GM18907 (cell line): Measurements from ENCODE around the gene HTRA2.
"Not testable (repeated sequence)": the region's sequence is repeated elsewhere in the genome, so short reads cannot be mapped to it uniquely, and the experiment has no call there.

ENCODE experiments used
- ATAC-seq: cut with Tn5 transposase; IDR thresholded peaks from one replicate; pipeline ENCODE4 v1.9.1; 2021; ENCODE audit warnings: mild to moderate bottlenecking, moderate library complexity; ENCODE audit not compliant: unreplicated experiment

HTRA2 gene

GRCh38 chr2:74529357-74530238 lies at the start of gene HTRA2, which contains the start of gene AUP1:
HTRA2 (plus strand) TSS chr2:74529933; CDS start chr2:74530007, 74 bp downstream.
AUP1 (minus strand) TSS chr2:74529706; CDS start chr2:74529629, 77 bp downstream.
- ATAC-seq: peak; percentile 79

- no peak for ATAC-seq
These were observed 48.3 kb upstream of the HTRA2 start for GRCh38 chr2:74481431-74481830.

DNA sequence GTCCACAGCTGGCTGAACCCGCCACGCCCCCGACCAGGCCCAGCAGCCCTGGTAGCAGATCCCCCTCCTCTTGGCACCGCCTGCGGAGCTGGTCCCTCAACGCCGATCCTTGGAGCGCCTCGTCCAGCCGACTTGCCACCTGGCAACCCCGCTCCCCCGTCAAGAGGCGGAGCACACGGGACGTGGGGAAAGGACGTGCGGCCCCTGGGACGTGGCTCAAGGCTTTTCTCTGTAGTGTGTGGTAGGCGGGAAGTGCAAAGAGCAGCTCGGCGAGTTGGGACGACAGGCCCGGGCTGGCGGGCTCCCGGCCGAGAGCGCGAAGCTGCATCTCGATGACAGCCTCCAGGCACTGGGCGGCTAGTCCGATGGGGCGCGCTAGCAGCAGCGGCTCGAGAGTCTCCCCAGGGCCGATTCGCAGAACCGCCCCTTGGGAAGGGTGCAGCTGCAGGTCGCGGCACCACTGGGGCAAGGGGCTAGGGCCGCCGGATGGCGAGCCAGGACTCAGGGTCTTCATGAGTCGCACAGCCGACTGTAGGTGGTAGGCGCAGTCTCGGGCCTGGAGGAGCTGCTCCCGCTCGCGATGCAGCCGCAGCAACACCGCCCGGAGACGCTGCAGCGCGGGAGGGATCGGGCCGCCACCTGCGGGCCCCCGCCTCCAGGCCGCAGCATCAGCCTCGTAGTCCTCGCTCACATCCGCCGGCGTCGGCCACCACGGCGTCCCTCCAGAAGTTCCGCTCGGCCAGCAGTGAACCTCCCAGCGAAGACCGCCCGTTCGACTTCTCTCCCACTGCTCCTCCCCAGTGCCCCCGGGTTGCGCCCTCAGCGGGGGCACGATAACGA lies 47.6 kb upstream of the HTRA2 start:
- peak; percentile 53 for ATAC-seq

DNA sequence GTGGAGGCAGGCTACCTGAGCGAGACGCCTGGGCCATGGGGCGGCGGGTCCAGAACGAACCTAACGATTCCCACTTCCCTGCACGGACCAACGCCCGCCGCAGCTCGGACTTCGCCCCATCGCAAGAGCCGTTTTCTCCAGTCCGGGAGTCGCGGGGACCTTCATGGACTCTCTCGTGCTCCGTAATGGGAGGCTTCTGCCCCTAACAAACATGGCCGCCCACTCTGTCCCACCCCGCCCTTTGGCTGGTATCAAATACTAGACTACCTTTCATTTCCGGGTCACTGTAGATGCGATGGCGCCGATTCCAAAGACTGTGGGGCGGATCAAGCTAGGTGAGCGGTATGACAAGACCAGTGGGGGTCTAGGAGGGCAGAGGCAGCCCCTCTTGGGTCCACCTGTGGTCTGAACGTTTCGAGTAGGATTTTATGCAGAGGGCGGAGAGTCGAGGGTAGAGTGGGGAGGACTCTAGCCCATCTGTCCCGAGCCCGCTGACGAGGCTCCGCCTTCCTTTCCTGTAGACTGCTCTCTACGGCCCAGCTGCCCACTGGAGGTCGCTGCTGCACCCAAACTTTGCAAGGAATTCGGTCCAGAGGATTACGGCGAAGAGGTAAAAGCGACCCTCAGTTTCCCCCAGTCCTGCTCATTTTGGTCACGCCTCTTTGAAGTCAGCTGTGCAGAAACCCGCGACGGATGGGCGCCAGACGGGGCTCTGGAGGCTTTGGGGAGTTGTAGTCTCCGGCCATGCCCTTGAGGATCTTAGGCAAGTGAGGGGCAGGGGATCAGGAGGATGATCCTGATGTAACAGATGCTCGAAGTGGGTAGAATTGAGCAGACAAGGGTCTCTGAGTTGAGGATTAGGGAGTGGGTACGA lies 46.7 kb upstream of the HTRA2 start, which contains the start of the genes CCDC142 and TTC31:
CCDC142 (minus strand) TSS at position 198 of the 874 bp plus-strand sequence; CDS start at position 37, 161 bp downstream.
TTC31 (plus strand) TSS at position 281 of the 874 bp plus-strand sequence; CDS start at position 296, 15 bp downstream.
- ATAC-seq: peak; percentile 92

DNA sequence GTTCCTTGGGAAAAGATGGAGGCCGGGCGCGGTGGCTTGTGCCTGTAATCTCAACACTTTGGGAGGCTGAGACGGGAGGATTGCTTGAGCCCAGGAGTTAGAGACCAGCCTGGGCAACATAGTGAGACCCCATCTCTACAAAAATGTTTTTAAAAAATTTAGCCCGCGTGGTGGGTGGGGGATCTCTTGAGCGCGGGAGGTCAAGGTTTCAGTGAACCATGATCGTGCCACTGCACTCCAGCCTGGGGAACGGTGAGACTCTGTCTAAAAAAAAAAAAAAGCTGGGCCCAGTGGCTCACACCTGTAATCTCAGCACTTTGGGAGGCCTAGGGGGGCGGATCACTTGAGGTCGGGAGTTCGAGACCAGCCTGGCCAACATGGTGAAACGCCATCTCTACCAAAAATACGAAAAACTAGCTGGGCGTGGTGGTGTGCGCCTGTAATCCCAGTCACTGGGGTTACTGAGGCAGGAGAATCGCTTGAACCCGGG lies 46.0 kb upstream of the HTRA2 start:
- not testable (repeated sequence) for ATAC-seq

- no peak for ATAC-seq
These were observed 43.6 kb upstream of the HTRA2 start for GRCh38 chr2:74486141-74486540.

DNA sequence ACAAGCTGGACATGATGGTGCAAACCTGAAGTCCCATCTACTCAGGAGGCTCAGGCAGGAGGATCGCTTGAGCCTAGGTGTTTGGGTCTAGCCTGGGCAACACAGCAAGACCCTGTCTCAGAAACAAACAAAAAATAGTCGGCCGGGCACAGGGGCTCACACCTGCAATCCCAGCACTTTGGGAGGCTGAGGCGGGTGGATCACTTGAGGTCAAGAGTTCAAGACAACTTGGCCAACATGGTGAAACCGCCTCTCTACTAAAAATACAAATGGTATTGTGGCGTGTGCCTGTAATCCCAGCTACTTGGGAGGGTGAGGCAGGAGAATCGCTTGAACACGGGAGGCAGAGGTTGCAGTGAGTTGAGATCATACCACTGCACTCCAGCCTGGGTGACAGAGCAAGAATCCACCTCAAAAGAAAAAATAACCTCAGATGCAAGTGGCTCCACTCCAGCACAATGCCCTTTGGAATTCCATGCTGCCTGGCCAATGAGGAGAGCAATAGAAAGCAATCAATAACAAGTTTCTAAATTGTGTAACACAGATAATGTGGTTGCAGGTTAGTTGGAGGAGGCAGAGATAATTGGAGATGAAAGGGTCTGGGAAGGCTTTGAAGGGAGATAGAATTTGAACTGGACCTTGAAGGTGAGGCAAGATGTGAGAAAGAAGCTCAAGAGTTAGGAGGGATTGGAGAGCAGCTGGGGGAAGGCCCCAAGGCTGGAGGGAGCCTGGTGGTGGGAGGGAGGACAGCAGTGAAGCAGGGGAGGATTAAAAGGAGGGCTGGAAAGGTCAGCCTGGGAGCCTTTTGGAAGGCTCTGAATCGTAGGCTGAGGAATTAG lies 40.9 kb upstream of the HTRA2 start:
- no peak for ATAC-seq

GRCh38 chr2:74489906-74490305 lies 39.8 kb upstream of the HTRA2 start:
- ATAC-seq: no peak

DNA sequence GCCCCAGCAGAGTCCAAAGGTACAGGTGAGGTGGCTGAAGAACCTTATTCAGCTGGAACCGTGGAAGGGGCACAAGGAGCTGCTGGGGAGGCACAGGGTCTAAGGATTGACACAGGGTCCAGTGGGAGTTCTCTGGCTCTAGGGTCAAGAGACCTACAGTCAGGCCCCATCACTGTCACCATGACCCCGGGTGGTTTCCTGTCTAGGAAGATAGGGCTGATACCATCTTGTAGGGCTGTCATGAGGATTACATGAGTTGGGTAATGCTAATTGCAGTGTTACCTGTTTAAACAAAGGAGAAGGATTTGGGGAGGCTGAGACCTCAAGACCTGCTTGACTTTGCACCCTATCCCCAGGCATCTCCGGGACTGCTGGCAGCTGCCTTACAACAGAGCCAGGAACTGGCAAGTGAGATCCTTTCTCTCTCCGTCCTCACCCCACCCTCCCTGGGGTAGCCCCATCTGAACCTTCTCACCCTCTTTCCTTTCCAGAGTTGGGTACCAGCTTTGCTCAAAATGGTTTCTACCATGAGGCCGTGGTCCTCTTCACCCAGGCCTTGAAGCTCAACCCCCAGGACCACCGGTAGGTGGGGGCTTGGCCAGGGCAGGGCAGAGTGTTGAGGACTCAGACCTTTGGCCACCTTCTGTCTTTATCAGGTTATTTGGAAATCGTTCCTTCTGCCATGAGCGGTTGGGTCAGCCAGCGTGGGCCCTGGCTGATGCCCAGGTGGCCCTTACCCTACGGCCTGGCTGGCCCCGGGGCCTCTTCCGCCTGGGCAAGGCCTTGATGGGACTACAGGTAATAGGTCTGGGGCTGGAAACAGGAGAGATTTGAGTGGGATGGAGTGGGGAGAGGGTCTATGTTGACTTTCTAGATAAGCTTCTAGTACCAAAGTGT lies 37.8 kb upstream of the HTRA2 start:
- no peak for ATAC-seq

- ATAC-seq: no peak
These were observed 36.2 kb upstream of the HTRA2 start for GRCh38 chr2:74493546-74493945.

DNA sequence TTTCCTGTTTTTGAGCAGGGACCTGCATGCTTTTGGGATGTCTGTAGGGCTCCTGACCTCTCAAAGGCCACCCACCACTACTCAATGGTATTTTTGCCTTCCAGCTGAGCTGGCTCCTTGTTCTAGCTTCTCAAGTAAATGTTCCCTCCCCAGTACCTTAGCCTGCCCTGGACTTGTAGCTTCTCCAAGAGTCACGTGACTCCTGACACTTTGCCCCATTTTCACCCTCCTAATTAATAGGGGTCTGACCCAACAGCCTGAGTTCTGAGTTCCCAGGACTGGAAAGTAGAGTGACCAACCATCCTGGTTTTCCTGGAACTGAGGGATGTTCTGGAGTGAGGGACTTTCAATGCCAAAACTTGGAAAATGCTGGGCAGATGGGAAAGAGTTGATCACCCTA lies 34.3 kb upstream of the HTRA2 start:
- ATAC-seq: no peak

DNA sequence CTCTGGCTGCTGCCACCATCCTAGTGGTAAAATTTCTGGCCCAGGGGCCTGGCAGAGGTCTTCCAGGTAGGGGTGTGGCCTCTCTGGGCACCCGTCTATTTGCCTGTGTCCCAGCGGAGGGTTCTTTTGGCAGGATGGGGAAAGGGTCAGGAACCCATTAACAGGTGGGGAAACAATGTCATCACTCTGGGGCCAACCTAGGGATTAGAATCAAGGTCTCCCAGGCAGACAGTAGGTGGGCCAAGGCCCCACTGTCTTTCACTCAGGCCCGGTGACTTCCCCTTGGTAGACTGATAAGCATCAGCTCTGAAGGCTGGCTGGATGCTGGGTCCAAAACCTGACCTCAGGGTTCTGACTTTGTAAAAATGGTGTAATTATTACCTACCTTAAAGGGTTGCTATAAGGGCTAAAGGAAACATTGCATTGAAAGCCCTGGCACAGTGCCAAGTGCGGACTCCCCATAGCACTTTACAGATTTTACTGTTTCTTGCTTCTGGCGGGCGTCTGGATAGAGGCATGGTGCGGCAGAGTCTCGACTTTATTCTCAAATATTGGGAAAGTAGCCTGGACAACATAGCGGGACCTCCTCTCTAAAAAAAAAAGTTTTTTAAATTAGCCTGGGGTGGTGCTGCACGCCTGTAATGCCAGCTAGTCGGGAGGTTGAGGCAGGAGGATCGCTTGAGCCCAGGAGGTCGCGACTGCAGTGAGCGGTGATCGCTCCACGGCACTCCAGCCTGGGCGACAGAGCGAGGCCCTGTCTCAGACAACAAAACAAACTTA lies 32.5 kb upstream of the HTRA2 start:
- ATAC-seq: no peak

GRCh38 chr2:74497777-74498499 lies 31.8 kb upstream of the HTRA2 start:
- no peak for ATAC-seq

- ATAC-seq: no peak
These were observed 31.1 kb upstream of the HTRA2 start for GRCh38 chr2:74498500-74499266.

- ATAC-seq: no peak
These were observed 30.3 kb upstream of the HTRA2 start, which contains the start of gene LBX2 for GRCh38 chr2:74499267-74499939. LBX2 (minus strand) TSS chr2:74499603; CDS start chr2:74499537, 66 bp downstream.
